ENCODE measurements around the gene ATP5MG. TPM values are rescaled to one million over a fixed set of nuclear protein-coding genes. Genes with fewer than 3 reads are reported as not detected.

ATP5MG gene
- total RNA-seq, 1 experiment from 2014 or later = 537 TPM

- no peaks in the 10 kb centered on the region for H3K4me1 Mint-ChIP-seq (ENCODE audit: low read depth, unreplicated experiment)
- Histone ChIP-seq H3K4me3 (ENCODE audit: low read depth, low read length) (no peak overlapping the region), H3K9me3 (no peaks in the 10 kb centered on the region), H3K4me1 (peaks cover 11% of the 10 kb centered on the region), H3K27me3 (replicated peaks; ENCODE audit: control insufficient read depth, insufficient read depth, low read length) (no peaks in the 10 kb centered on the region), H3K36me3 (ENCODE audit: control insufficient read depth, insufficient read depth, low read length) (no peaks in the 10 kb centered on the region)
- peaks cover 20% of the 10 kb centered on the region for H3K36me3 Mint-ChIP-seq (ENCODE audit: insufficient read depth, unreplicated experiment)
- TF ChIP-seq, protein P1, sequence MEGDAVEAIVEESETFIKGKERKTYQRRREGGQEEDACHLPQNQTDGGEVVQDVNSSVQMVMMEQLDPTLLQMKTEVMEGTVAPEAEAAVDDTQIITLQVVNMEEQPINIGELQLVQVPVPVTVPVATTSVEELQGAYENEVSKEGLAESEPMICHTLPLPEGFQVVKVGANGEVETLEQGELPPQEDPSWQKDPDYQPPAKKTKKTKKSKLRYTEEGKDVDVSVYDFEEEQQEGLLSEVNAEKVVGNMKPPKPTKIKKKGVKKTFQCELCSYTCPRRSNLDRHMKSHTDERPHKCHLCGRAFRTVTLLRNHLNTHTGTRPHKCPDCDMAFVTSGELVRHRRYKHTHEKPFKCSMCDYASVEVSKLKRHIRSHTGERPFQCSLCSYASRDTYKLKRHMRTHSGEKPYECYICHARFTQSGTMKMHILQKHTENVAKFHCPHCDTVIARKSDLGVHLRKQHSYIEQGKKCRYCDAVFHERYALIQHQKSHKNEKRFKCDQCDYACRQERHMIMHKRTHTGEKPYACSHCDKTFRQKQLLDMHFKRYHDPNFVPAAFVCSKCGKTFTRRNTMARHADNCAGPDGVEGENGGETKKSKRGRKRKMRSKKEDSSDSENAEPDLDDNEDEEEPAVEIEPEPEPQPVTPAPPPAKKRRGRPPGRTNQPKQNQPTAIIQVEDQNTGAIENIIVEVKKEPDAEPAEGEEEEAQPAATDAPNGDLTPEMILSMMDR (IDR thresholded peaks at IDR 0.05; ENCODE audit: insufficient read depth in 1 of 2, low read depth in 1 of 2, low read length in 1 of 2, severe bottlenecking in 1 of 2, unreplicated experiment in 1 of 2) = no peak
- DNase-seq = no peak
- no peak overlapping the region for H3K27ac Mint-ChIP-seq (ENCODE audit: unreplicated experiment)
- H3K4me3 Mint-ChIP-seq (ENCODE audit: unreplicated experiment) = no peak overlapping the region
- intact Hi-C loops (cut with micrococcal nuclease; ENCODE audit: unreplicated experiment) = no loop called here
- no TSS peak for BruUV-seq (replicated peaks)
- H3K9me3 Mint-ChIP-seq (ENCODE audit: unreplicated experiment) = no peaks in the 10 kb centered on the region
- CTCF ChIA-PET = interaction anchor here (1.4 kb wide), 1 partner anchor 63 kb away, joined by 4 read pairs; no protein-coding TSS in a partner anchor
- POLR2A ChIA-PET = no interaction called here
- H3K27me3 Mint-ChIP-seq (ENCODE audit: insufficient read depth, unreplicated experiment) = no peaks in the 10 kb centered on the region
These were observed 43.3 kb upstream of the ATP5MG start for GRCh38 chr11:118358071-118358470.

GRCh38 chr11:118359295-118359958 is 42.0 kb upstream of the ATP5MG start, which contains the start of gene UBE4A:
Gene UBE4A, plus strand, starts transcription at chr11:118359600. Its CDS starts 5,481 bp downstream, at chr11:118365081.
- peak within 1 kb of the TSS; percentile 55 for H3K4me3 ChIP-seq (ENCODE audit: low read depth, low read length)
- Mint-ChIP-seq H3K4me3 (ENCODE audit: unreplicated experiment) (peak within 1 kb of the TSS; percentile 89), H3K4me1 (ENCODE audit: low read depth, unreplicated experiment) (no peaks in the 10 kb centered on the region), H3K36me3 (ENCODE audit: insufficient read depth, unreplicated experiment) (peaks cover 27% of the 10 kb centered on the region), H3K27ac (ENCODE audit: unreplicated experiment) (peak within 1 kb of the TSS; percentile 90), H3K27me3 (ENCODE audit: insufficient read depth, unreplicated experiment) (no peaks in the 10 kb centered on the region), H3K9me3 (ENCODE audit: unreplicated experiment) (no peaks in the 10 kb centered on the region)
- POLR2A ChIA-PET = interaction anchor here (0.5 to 0.9 kb wide), 7 partner anchors 9 to 190 kb away, joined by 3 to 6 read pairs (median 3); partner anchors contain the start of gene MPZL2
- DNase-seq = peak; percentile 98 to 99
- H3K4me1 ChIP-seq = peaks cover 10% of the 10 kb centered on the region
- intact Hi-C loops (cut with micrococcal nuclease; ENCODE audit: unreplicated experiment) = no loop called here
- H3K36me3 ChIP-seq (ENCODE audit: control insufficient read depth, insufficient read depth, low read length) = no peaks in the 10 kb centered on the region; the same call in 1 of the 2 replicates
- CTCF ChIA-PET = interaction anchor here (0.6 to 1.0 kb wide), 4 partner anchors 9 to 161 kb away, joined by 3 to 5 read pairs (median 4); partner anchors contain the start of gene MPZL2
- H3K9me3 ChIP-seq = no peaks in the 10 kb centered on the region
- TF ChIP-seq, protein P1 (IDR thresholded peaks at IDR 0.05; ENCODE audit: insufficient read depth in 1 of 2, low read depth in 1 of 2, low read length in 1 of 2, severe bottlenecking in 1 of 2, unreplicated experiment in 1 of 2) = no peak
- no peaks in the 10 kb centered on the region for H3K27me3 ChIP-seq (replicated peaks; ENCODE audit: control insufficient read depth, insufficient read depth, low read length)
- BruUV-seq (replicated peaks) = no TSS peak

DNA sequence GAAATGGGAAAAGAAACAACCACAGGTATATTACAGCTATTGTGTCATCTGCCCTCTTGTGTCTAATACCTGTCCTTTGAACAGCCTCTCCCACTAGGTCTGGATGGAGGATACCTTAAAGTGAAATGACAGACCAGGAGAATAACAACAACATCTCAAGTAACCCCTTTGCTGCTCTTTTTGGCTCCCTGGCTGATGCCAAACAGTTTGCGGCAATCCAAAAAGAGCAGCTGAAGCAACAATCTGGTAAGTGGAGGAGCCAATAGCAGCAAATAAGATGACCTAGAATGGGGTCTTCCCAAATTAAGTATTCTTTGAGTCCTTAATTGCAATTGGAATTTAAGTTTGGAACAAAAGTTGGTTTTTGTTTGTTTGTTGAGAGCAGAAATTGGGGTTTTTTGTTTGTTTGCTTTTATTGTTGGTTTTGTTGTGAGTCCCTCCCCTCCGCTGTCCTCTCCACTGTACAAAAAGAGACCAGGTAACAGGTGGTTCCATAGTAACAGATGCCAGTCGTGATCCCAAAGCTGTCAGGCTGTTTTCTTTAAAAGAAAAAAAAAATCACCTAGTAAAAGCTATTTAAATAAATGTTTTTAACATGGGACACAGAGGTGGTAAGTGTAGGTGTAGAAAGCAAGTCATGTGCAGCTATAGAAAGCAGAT is 36.3 kb upstream of the ATP5MG start:
- Mint-ChIP-seq H3K36me3 (ENCODE audit: insufficient read depth, unreplicated experiment) (peaks cover 66% of the 10 kb centered on the region), H3K27me3 (ENCODE audit: insufficient read depth, unreplicated experiment) (no peaks in the 10 kb centered on the region), H3K27ac (ENCODE audit: unreplicated experiment) (no peak overlapping the region), H3K4me3 (ENCODE audit: unreplicated experiment) (no peak overlapping the region), H3K9me3 (ENCODE audit: unreplicated experiment) (no peaks in the 10 kb centered on the region), H3K4me1 (ENCODE audit: low read depth, unreplicated experiment) (no peaks in the 10 kb centered on the region)
- no peak for DNase-seq
- H3K27me3 ChIP-seq (replicated peaks; ENCODE audit: control insufficient read depth, insufficient read depth, low read length) = no peaks in the 10 kb centered on the region
- peaks cover 8% of the 10 kb centered on the region for H3K36me3 ChIP-seq (ENCODE audit: control insufficient read depth, insufficient read depth, low read length)
- POLR2A ChIA-PET = no interaction called here
- CTCF ChIA-PET = interaction anchor here (0.9 to 1.1 kb wide), 3 partner anchors 101 to 558 kb away, joined by 3 to 5 read pairs (median 3); partner anchors contain the start of gene MPZL2
- no peaks in the 10 kb centered on the region for H3K9me3 ChIP-seq
- intact Hi-C loops (cut with micrococcal nuclease; ENCODE audit: unreplicated experiment) = no loop called here
- no TSS peak for BruUV-seq (replicated peaks)
- H3K4me1 ChIP-seq = peaks cover 5% of the 10 kb centered on the region
- TF ChIP-seq, protein P1 (IDR thresholded peaks at IDR 0.05; ENCODE audit: insufficient read depth in 1 of 2, low read depth in 1 of 2, low read length in 1 of 2, severe bottlenecking in 1 of 2, unreplicated experiment in 1 of 2) = no peak
- H3K4me3 ChIP-seq (ENCODE audit: low read depth, low read length) = no peak overlapping the region
